ENCODE data around the gene TMEM126A. TPM values are rescaled to one million over a fixed set of nuclear protein-coding genes. Genes with fewer than 3 reads are reported as not detected.

Gene TMEM126A
- 65.7 TPM for polyA plus RNA-seq (2013, experiment 1 of 2)
- polyA plus RNA-seq (2013, experiment 2 of 2): 71.4 TPM

GRCh38 chr11:85647604-85648299 lies at the start of gene TMEM126A:
TSS of gene TMEM126A (plus strand) at chr11:85647967. CDS start at chr11:85650256, 2,289 bp downstream.
- Histone ChIP-seq H3K14ac (ENCODE audit: low read length in 2 of 2) (no peak within 1 kb of the TSS), H3K18ac (ENCODE audit: low read depth in 1 of 2, low read length in 2 of 2) (peak within 1 kb of the TSS; percentile 72 to 73), H3K23ac (ENCODE audit: low read length in 2 of 2) (no peak within 1 kb of the TSS), H3K36me3 (ENCODE audit: control insufficient read depth in 1 of 2, insufficient read depth in 2 of 2, low read depth in 1 of 2, low read length in 2 of 2) (peaks cover 0 to 19% of the 10 kb centered on the region in 2 experiments), H3K4me1 (ENCODE audit: control insufficient read depth, insufficient read depth, low read depth, low read length) (peaks cover 4% of the 10 kb centered on the region), H2BK5ac (ENCODE audit: low read depth, low read length, poor library complexity, severe bottlenecking) (no peak within 1 kb of the TSS), H3K27me3 (ENCODE audit: control insufficient read depth in 1 of 2, insufficient read depth in 1 of 2, low read length in 2 of 2) (peaks cover 0 to 7% of the 10 kb centered on the region in 2 experiments), H2AFZ (ENCODE audit: low read depth, low read length) (peak within 1 kb of the TSS; percentile 33), H3K4me2 (ENCODE audit: low read length, poor library complexity, severe bottlenecking) (peak within 1 kb of the TSS; percentile 50), H4K8ac (ENCODE audit: low read length) (peak within 1 kb of the TSS; percentile 99), H3K27ac (ENCODE audit: low read length, poor library complexity, severe bottlenecking) (peak within 1 kb of the TSS; percentile 61), H3K4ac (ENCODE audit: low read depth in 1 of 2, low read length in 2 of 2) (peak within 1 kb of the TSS; percentile 49 to 57), H2BK15ac (ENCODE audit: low read depth, poor library complexity, severe bottlenecking) (peak within 1 kb of the TSS; percentile 19), H2BK120ac (ENCODE audit: low read depth, low read length) (no peak within 1 kb of the TSS), H2AK5ac (ENCODE audit: low read length, severe bottlenecking) (no peak within 1 kb of the TSS), H3K79me1 (replicated peaks; ENCODE audit: low read length, poor library complexity, severe bottlenecking) (peaks cover 1% of the 10 kb centered on the region), H3K4me3 (ENCODE audit: insufficient read depth in 1 of 2, low read depth in 1 of 2, low read length in 2 of 2) (peak within 1 kb of the TSS; percentile 73 to 95), H2BK12ac (ENCODE audit: low read length in 2 of 2) (no peak within 1 kb of the TSS), H4K91ac (ENCODE audit: low read length) (peak within 1 kb of the TSS; percentile 70), H3K9ac (ENCODE audit: low read length) (peak within 1 kb of the TSS; percentile 95), H3K9me3 (ENCODE audit: control insufficient read depth, low read length) (no peaks in the 10 kb centered on the region)
- DNase-seq: peak; percentile 87
- WGBS: under 1% methylated on average over 30 of the region's 33 CpGs

DNA sequence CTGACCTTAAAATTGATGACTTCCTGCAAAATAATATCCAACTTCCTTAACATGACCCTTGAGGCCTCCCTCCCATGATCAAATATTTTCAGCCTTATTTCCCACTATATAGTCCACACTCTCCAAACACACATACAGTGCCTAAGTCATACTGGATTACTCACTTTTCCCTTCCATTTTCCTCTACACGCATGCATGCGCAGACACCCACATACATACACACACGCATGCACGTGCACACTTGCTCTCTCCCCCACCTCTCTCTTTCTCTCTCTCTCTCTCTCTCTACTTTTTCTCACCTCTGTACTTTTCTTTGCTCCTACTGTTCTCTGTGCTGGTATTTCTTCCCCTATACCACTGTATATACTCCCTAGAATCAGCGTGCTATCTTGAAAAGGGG lies 48.7 kb upstream of the TMEM126A start:
- no peak overlapping the region for H4K91ac ChIP-seq (ENCODE audit: low read length)
- no peak overlapping the region for H2BK120ac ChIP-seq (ENCODE audit: low read depth, low read length)
- no peak overlapping the region for H3K4me2 ChIP-seq (ENCODE audit: low read length, poor library complexity, severe bottlenecking)
- no peak overlapping the region for H2AFZ ChIP-seq (ENCODE audit: low read depth, low read length)
- H3K36me3 ChIP-seq (ENCODE audit: control insufficient read depth in 1 of 2, insufficient read depth in 2 of 2, low read depth in 1 of 2, low read length in 2 of 2): no peaks in the 10 kb centered on the region
- H4K8ac ChIP-seq (ENCODE audit: low read length): no peak overlapping the region
- no peak overlapping the region for H3K4ac ChIP-seq (ENCODE audit: low read depth in 1 of 2, low read length in 2 of 2)
- H2BK12ac ChIP-seq (ENCODE audit: low read length in 2 of 2): no peak overlapping the region
- no peak overlapping the region for H3K4me3 ChIP-seq (ENCODE audit: insufficient read depth in 1 of 2, low read depth in 1 of 2, low read length in 2 of 2)
- no peak overlapping the region for H2BK5ac ChIP-seq (ENCODE audit: low read depth, low read length, poor library complexity, severe bottlenecking)
- no peaks in the 10 kb centered on the region for H3K27me3 ChIP-seq (ENCODE audit: control insufficient read depth in 1 of 2, insufficient read depth in 1 of 2, low read length in 2 of 2)
- no peak overlapping the region for H3K9ac ChIP-seq (ENCODE audit: low read length)
- no peak overlapping the region for H3K18ac ChIP-seq (ENCODE audit: low read depth in 1 of 2, low read length in 2 of 2)
- no peaks in the 10 kb centered on the region for H3K79me1 ChIP-seq (replicated peaks; ENCODE audit: low read length, poor library complexity, severe bottlenecking)
- no peak overlapping the region for H2BK15ac ChIP-seq (ENCODE audit: low read depth, poor library complexity, severe bottlenecking)
- H3K9me3 ChIP-seq (ENCODE audit: control insufficient read depth, low read length): no peaks in the 10 kb centered on the region
- DNase-seq: no peak
- no peak overlapping the region for H3K27ac ChIP-seq (ENCODE audit: low read length, poor library complexity, severe bottlenecking)
- H3K4me1 ChIP-seq (ENCODE audit: control insufficient read depth, insufficient read depth, low read depth, low read length): no peaks in the 10 kb centered on the region
- H3K23ac ChIP-seq (ENCODE audit: low read length in 2 of 2): no peak overlapping the region
- H2AK5ac ChIP-seq (ENCODE audit: low read length, severe bottlenecking): no peak overlapping the region
- no peak overlapping the region for H3K14ac ChIP-seq (ENCODE audit: low read length in 2 of 2)
- 74% methylated on average over 5 of the region's 5 CpGs for WGBS

- Histone ChIP-seq H3K4me3 (ENCODE audit: insufficient read depth in 1 of 2, low read depth in 1 of 2, low read length in 2 of 2) (no peak overlapping the region), H3K23ac (ENCODE audit: low read length in 2 of 2) (no peak overlapping the region), H3K14ac (ENCODE audit: low read length in 2 of 2) (no peak overlapping the region), H3K79me1 (replicated peaks; ENCODE audit: low read length, poor library complexity, severe bottlenecking) (no peaks in the 10 kb centered on the region), H2BK120ac (ENCODE audit: low read depth, low read length) (no peak overlapping the region), H3K9ac (ENCODE audit: low read length) (no peak overlapping the region), H4K8ac (ENCODE audit: low read length) (no peak overlapping the region), H2BK5ac (ENCODE audit: low read depth, low read length, poor library complexity, severe bottlenecking) (no peak overlapping the region), H2BK12ac (ENCODE audit: low read length in 2 of 2) (no peak overlapping the region), H2BK15ac (ENCODE audit: low read depth, poor library complexity, severe bottlenecking) (no peak overlapping the region), H3K9me3 (ENCODE audit: control insufficient read depth, low read length) (no peaks in the 10 kb centered on the region), H2AK5ac (ENCODE audit: low read length, severe bottlenecking) (no peak overlapping the region), H3K18ac (ENCODE audit: low read depth in 1 of 2, low read length in 2 of 2) (no peak overlapping the region), H3K4me1 (ENCODE audit: control insufficient read depth, insufficient read depth, low read depth, low read length) (no peaks in the 10 kb centered on the region), H3K27ac (ENCODE audit: low read length, poor library complexity, severe bottlenecking) (no peak overlapping the region), H3K4me2 (ENCODE audit: low read length, poor library complexity, severe bottlenecking) (no peak overlapping the region), H4K91ac (ENCODE audit: low read length) (no peak overlapping the region), H2AFZ (ENCODE audit: low read depth, low read length) (no peak overlapping the region), H3K27me3 (ENCODE audit: control insufficient read depth in 1 of 2, insufficient read depth in 1 of 2, low read length in 2 of 2) (no peaks in the 10 kb centered on the region), H3K4ac (ENCODE audit: low read depth in 1 of 2, low read length in 2 of 2) (no peak overlapping the region), H3K36me3 (ENCODE audit: control insufficient read depth in 1 of 2, insufficient read depth in 2 of 2, low read depth in 1 of 2, low read length in 2 of 2) (no peaks in the 10 kb centered on the region)
- no peak for DNase-seq
- 100% methylated on average over 1 of the region's 2 CpGs for WGBS
These were observed 45.1 kb upstream of the TMEM126A start for GRCh38 chr11:85602526-85603213.

- H2BK12ac ChIP-seq (ENCODE audit: low read length in 2 of 2): no peak overlapping the region
- no peaks in the 10 kb centered on the region for H3K9me3 ChIP-seq (ENCODE audit: control insufficient read depth, low read length)
- no peak overlapping the region for H2BK15ac ChIP-seq (ENCODE audit: low read depth, poor library complexity, severe bottlenecking)
- H3K18ac ChIP-seq (ENCODE audit: low read depth in 1 of 2, low read length in 2 of 2): no peak overlapping the region
- no peak overlapping the region for H3K23ac ChIP-seq (ENCODE audit: low read length in 2 of 2)
- H3K27me3 ChIP-seq (ENCODE audit: control insufficient read depth in 1 of 2, insufficient read depth in 1 of 2, low read length in 2 of 2): no peaks in the 10 kb centered on the region
- DNase-seq: no peak
- no peak overlapping the region for H3K4ac ChIP-seq (ENCODE audit: low read depth in 1 of 2, low read length in 2 of 2)
- no peak overlapping the region for H3K4me2 ChIP-seq (ENCODE audit: low read length, poor library complexity, severe bottlenecking)
- no peaks in the 10 kb centered on the region for H3K36me3 ChIP-seq (ENCODE audit: control insufficient read depth in 1 of 2, insufficient read depth in 2 of 2, low read depth in 1 of 2, low read length in 2 of 2)
- H2AFZ ChIP-seq (ENCODE audit: low read depth, low read length): no peak overlapping the region
- H3K14ac ChIP-seq (ENCODE audit: low read length in 2 of 2): no peak overlapping the region
- H4K8ac ChIP-seq (ENCODE audit: low read length): no peak overlapping the region
- no peak overlapping the region for H4K91ac ChIP-seq (ENCODE audit: low read length)
- no peak overlapping the region for H3K27ac ChIP-seq (ENCODE audit: low read length, poor library complexity, severe bottlenecking)
- no peak overlapping the region for H2BK5ac ChIP-seq (ENCODE audit: low read depth, low read length, poor library complexity, severe bottlenecking)
- H3K79me1 ChIP-seq (replicated peaks; ENCODE audit: low read length, poor library complexity, severe bottlenecking): no peaks in the 10 kb centered on the region
- H2AK5ac ChIP-seq (ENCODE audit: low read length, severe bottlenecking): no peak overlapping the region
- H2BK120ac ChIP-seq (ENCODE audit: low read depth, low read length): no peak overlapping the region
- no peak overlapping the region for H3K4me3 ChIP-seq (ENCODE audit: insufficient read depth in 1 of 2, low read depth in 1 of 2, low read length in 2 of 2)
- no peaks in the 10 kb centered on the region for H3K4me1 ChIP-seq (ENCODE audit: control insufficient read depth, insufficient read depth, low read depth, low read length)
- H3K9ac ChIP-seq (ENCODE audit: low read length): no peak overlapping the region
- 84% methylated on average over 4 of the region's 4 CpGs for WGBS
These were observed 44.5 kb upstream of the TMEM126A start for GRCh38 chr11:85603220-85603619.

Measured in mesenchymal stem cell (in vitro differentiated cells and primary cell).